ENCODE results near the gene TBX15.

DNA sequence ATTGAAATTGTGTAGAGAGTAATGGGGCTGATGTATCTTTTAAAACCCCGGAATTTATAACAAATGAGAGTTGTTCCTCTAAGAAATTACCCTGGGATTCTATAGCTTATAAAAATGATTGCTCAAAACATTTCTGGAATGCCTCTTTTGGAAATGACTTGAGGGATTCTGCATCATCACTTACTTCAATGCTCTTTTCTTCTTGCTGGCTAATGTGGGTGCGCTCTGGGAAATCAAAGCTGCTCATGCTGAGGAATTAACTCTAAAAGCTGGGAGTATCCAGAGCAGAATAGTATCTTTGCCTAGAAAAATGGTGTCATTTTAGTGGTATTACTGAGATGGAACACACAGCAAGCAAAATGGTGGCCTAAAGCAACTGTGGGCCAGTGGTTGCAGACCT, 23.0 kb upstream of the TBX15 start:
- TF ChIP-seq ARNT (IDR thresholded peaks at IDR 0.05): no peak
- no peak for TF ChIP-seq NFRKB (IDR thresholded peaks at IDR 0.05)
- TF ChIP-seq TARDBP (IDR thresholded peaks at IDR 0.05): no peak
- no peak for TF ChIP-seq BHLHE40 (IDR thresholded peaks at IDR 0.05; ENCODE audit: borderline replicate concordance)
- TF ChIP-seq, protein P1, sequence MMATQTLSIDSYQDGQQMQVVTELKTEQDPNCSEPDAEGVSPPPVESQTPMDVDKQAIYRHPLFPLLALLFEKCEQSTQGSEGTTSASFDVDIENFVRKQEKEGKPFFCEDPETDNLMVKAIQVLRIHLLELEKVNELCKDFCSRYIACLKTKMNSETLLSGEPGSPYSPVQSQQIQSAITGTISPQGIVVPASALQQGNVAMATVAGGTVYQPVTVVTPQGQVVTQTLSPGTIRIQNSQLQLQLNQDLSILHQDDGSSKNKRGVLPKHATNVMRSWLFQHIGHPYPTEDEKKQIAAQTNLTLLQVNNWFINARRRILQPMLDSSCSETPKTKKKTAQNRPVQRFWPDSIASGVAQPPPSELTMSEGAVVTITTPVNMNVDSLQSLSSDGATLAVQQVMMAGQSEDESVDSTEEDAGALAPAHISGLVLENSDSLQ (IDR thresholded peaks at IDR 0.05): no peak
- TF ChIP-seq FOXM1 (IDR thresholded peaks at IDR 0.05; ENCODE audit: borderline replicate concordance): no peak
- no peak for TF ChIP-seq LEF1 (IDR thresholded peaks at IDR 0.05; ENCODE audit: borderline replicate concordance)
- no peak for TF ChIP-seq ZNF384 (IDR thresholded peaks at IDR 0.05)
- no peak for TF ChIP-seq ELF4 (IDR thresholded peaks at IDR 0.05)
- TF ChIP-seq FOXK2 (IDR thresholded peaks at IDR 0.05): no peak
- no peak for TF ChIP-seq HDGF (IDR thresholded peaks at IDR 0.05; ENCODE audit: borderline replicate concordance)
- TF ChIP-seq CTBP1 (IDR thresholded peaks at IDR 0.05; ENCODE audit: borderline replicate concordance): no peak
- TF ChIP-seq SUZ12 (IDR thresholded peaks at IDR 0.05): no peak
- TF ChIP-seq L3MBTL2 (conservative IDR thresholded peaks at IDR 0.05): no peak
